Measurements from ENCODE around the gene SIPA1L3. TPM values are rescaled to one million over a fixed set of nuclear protein-coding genes. Genes with fewer than 3 reads are reported as not detected.

SIPA1L3 gene
- total RNA-seq, 1 experiment from 2014 or later = 125 TPM

DNA sequence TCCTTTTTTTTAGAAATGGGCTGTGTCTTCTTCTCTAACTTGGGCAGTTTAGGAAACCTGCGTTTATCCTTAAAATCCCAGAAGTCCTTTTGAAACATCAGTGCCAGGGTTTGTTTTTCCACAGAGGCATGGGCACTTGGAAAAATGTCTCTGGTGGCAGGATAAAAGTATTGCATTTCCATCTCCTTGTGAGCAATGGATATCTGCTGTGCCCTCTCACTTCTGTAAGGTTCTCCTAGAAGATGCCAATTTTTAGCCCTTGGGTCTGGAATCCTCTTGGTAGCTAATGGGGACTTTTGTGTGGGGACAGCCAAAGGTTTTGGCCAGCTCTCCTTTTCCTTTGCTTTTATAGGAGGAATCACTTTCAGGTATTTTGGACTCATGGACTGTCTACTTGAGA is 21.6 kb upstream of the SIPA1L3 start:
- POLR2A ChIA-PET = no interaction called here
- Mint-ChIP-seq H3K27ac (ENCODE audit: unreplicated experiment) (no peak overlapping the region), H3K4me3 (ENCODE audit: unreplicated experiment) (no peak overlapping the region), H3K36me3 (ENCODE audit: insufficient read depth, unreplicated experiment) (no peaks in the 10 kb centered on the region), H3K4me1 (ENCODE audit: low read depth, unreplicated experiment) (no peaks in the 10 kb centered on the region), H3K27me3 (ENCODE audit: insufficient read depth, unreplicated experiment) (no peaks in the 10 kb centered on the region), H3K9me3 (ENCODE audit: unreplicated experiment) (no peaks in the 10 kb centered on the region)
- H3K9me3 ChIP-seq = peaks cover 12% of the 10 kb centered on the region; the same call in 1 of the 2 replicates
- no peaks in the 10 kb centered on the region; the same call in 1 of the 2 replicates for H3K27me3 ChIP-seq (replicated peaks; ENCODE audit: control insufficient read depth, insufficient read depth, low read length)
- intact Hi-C loops (cut with micrococcal nuclease; ENCODE audit: unreplicated experiment) = no loop called here
- no peaks in the 10 kb centered on the region for H3K4me1 ChIP-seq
- H3K36me3 ChIP-seq (ENCODE audit: control insufficient read depth, insufficient read depth, low read length) = no peaks in the 10 kb centered on the region
- H3K4me3 ChIP-seq (ENCODE audit: low read depth, low read length) = no peak overlapping the region
- no TSS peak for BruUV-seq (replicated peaks)
- no peak for DNase-seq
- CTCF ChIA-PET = no interaction called here
- no peak for TF ChIP-seq CTCF (IDR thresholded peaks at IDR 0.05; ENCODE audit: insufficient read depth in 1 of 2, low read depth in 1 of 2, low read length in 1 of 2, severe bottlenecking in 1 of 2, unreplicated experiment in 1 of 2)

DNA sequence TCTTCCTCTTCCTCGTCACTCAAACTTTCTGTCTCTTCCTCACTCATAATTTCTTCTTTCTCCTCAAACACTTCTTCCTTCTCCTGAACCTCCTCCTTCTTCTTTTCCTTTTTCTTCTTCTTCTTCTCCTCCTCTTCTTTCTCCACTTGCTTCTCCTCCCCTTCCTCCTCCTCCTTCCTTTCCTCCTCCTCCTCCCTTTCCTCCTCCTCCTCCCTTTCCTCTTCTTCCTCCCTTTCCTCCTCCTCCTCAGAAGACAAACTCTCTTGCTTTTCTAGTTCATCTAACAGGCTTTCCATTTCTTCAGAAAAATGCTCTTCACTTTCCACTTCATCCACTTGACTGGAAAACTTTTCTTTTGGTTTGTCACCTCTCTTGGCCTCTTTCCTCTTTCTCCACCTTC is 20.4 kb upstream of the SIPA1L3 start:
- peaks cover 3% of the 10 kb centered on the region for H3K9me3 Mint-ChIP-seq (ENCODE audit: unreplicated experiment)
- peaks cover under 1% of the 10 kb centered on the region for H3K27me3 Mint-ChIP-seq (ENCODE audit: insufficient read depth, unreplicated experiment)
- ChIA-PET CTCF (no interaction called here), POLR2A (no interaction called here)
- TF ChIP-seq CTCF (IDR thresholded peaks at IDR 0.05; ENCODE audit: insufficient read depth in 1 of 2, low read depth in 1 of 2, low read length in 1 of 2, severe bottlenecking in 1 of 2, unreplicated experiment in 1 of 2) = no peak
- BruUV-seq (replicated peaks) = no TSS peak
- Histone ChIP-seq H3K9me3 (peaks cover 12% of the 10 kb centered on the region; the same call in 1 of the 2 replicates), H3K4me3 (ENCODE audit: low read depth, low read length) (no peak overlapping the region), H3K27me3 (replicated peaks; ENCODE audit: control insufficient read depth, insufficient read depth, low read length) (no peaks in the 10 kb centered on the region; the same call in 1 of the 2 replicates), H3K4me1 (no peaks in the 10 kb centered on the region), H3K36me3 (ENCODE audit: control insufficient read depth, insufficient read depth, low read length) (no peaks in the 10 kb centered on the region)
- intact Hi-C loops (cut with micrococcal nuclease; ENCODE audit: unreplicated experiment) = no loop called here
- no peaks in the 10 kb centered on the region for H3K36me3 Mint-ChIP-seq (ENCODE audit: insufficient read depth, unreplicated experiment)
- no peak overlapping the region for H3K4me3 Mint-ChIP-seq (ENCODE audit: unreplicated experiment)
- H3K4me1 Mint-ChIP-seq (ENCODE audit: low read depth, unreplicated experiment) = no peaks in the 10 kb centered on the region
- H3K27ac Mint-ChIP-seq (ENCODE audit: unreplicated experiment) = no peak overlapping the region
- DNase-seq = no peak

- BruUV-seq (replicated peaks) = no TSS peak
- no peaks in the 10 kb centered on the region for H3K36me3 Mint-ChIP-seq (ENCODE audit: insufficient read depth, unreplicated experiment)
- H3K4me1 Mint-ChIP-seq (ENCODE audit: low read depth, unreplicated experiment) = peaks cover 14% of the 10 kb centered on the region
- Histone ChIP-seq H3K4me3 (ENCODE audit: low read depth, low read length) (no peak overlapping the region), H3K9me3 (no peaks in the 10 kb centered on the region), H3K27me3 (replicated peaks; ENCODE audit: control insufficient read depth, insufficient read depth, low read length) (no peaks in the 10 kb centered on the region), H3K36me3 (ENCODE audit: control insufficient read depth, insufficient read depth, low read length) (no peaks in the 10 kb centered on the region), H3K4me1 (peaks cover 13% of the 10 kb centered on the region)
- intact Hi-C loops (cut with micrococcal nuclease; ENCODE audit: unreplicated experiment) = no loop called here
- POLR2A ChIA-PET = no interaction called here
- peaks cover 14% of the 10 kb centered on the region for H3K9me3 Mint-ChIP-seq (ENCODE audit: unreplicated experiment)
- no peak overlapping the region for H3K27ac Mint-ChIP-seq (ENCODE audit: unreplicated experiment)
- peaks cover 4% of the 10 kb centered on the region for H3K27me3 Mint-ChIP-seq (ENCODE audit: insufficient read depth, unreplicated experiment)
- H3K4me3 Mint-ChIP-seq (ENCODE audit: unreplicated experiment) = no peak overlapping the region
- peak; percentile 51 to 67 for DNase-seq
- CTCF ChIA-PET = interaction anchor here (0.5 to 1.4 kb wide), 4 partner anchors 9 to 297 kb away, joined by 3 to 7 read pairs (median 4); no protein-coding TSS in a partner anchor
- no peak for TF ChIP-seq CTCF (IDR thresholded peaks at IDR 0.05; ENCODE audit: insufficient read depth in 1 of 2, low read depth in 1 of 2, low read length in 1 of 2, severe bottlenecking in 1 of 2, unreplicated experiment in 1 of 2)
These were observed 13.0 kb upstream of the SIPA1L3 start for GRCh38 chr19:37893845-37894575.
